GM04504 (cell line): ENCODE data around the gene MRPS34.

ENCODE experiments used
- DNase-seq: peaks from one replicate; pipeline ENCODE4 v3.0.0-alpha.2; 2012; ENCODE audit warnings: low read depth

The MRPS34 gene

GRCh38 chr16:1794221-1794871 lies 21.4 kb upstream of the MRPS34 start:
- DNase-seq, result no peak

GRCh38 chr16:1793578-1794220 lies 20.8 kb upstream of the MRPS34 start, which contains the start of gene IGFALS:
Gene IGFALS, minus strand, starts transcription at chr16:1793705. Its CDS starts 53 bp downstream, at chr16:1793652.
- no peak for DNase-seq

- no peak for DNase-seq
These were observed 20.1 kb upstream of the MRPS34 start for GRCh38 chr16:1792836-1793577.

GRCh38 chr16:1791943-1792812 lies 19.2 kb upstream of the MRPS34 start:
- DNase-seq, result no peak

GRCh38 chr16:1791256-1791942 lies 18.5 kb upstream of the MRPS34 start:
- no peak for DNase-seq

- DNase-seq, result no peak
These were observed 17.8 kb upstream of the MRPS34 start for GRCh38 chr16:1790611-1791255.

- no peak for DNase-seq
These were observed 17.3 kb upstream of the MRPS34 start for GRCh38 chr16:1790261-1790610.

- DNase-seq, result no peak
These were observed 16.7 kb upstream of the MRPS34 start for GRCh38 chr16:1789643-1790045.

- no peak for DNase-seq
These were observed 15.8 kb upstream of the MRPS34 start for GRCh38 chr16:1788708-1789100.

GRCh38 chr16:1788095-1788707 lies 15.3 kb upstream of the MRPS34 start:
- no peak for DNase-seq

GRCh38 chr16:1787322-1788094 lies 14.6 kb upstream of the MRPS34 start:
- DNase-seq, result no peak

- no peak for DNase-seq
These were observed 14.1 kb upstream of the MRPS34 start for GRCh38 chr16:1787056-1787321.

- DNase-seq, result no peak
These were observed 13.5 kb upstream of the MRPS34 start for GRCh38 chr16:1786242-1787055.

- no peak for DNase-seq
These were observed 12.9 kb upstream of the MRPS34 start for GRCh38 chr16:1785846-1786170.

- no peak for DNase-seq
These were observed 12.3 kb upstream of the MRPS34 start for GRCh38 chr16:1784977-1785845.

GRCh38 chr16:1782408-1783264 lies 9.7 kb upstream of the MRPS34 start, which contains the start of the genes NUBP2 and SPSB3:
Gene NUBP2, plus strand, starts transcription at chr16:1782960. Its CDS starts 61 bp downstream, at chr16:1783021.
Gene SPSB3, minus strand, starts transcription at chr16:1782571. Its CDS starts 1,088 bp downstream, at chr16:1781483.
- DNase-seq, result peak; percentile 100

- no peak for DNase-seq
These were observed 8.9 kb upstream of the MRPS34 start for GRCh38 chr16:1781758-1782407.
